DND-41 (cell line): Measurements from ENCODE around the gene CTSF.

ENCODE experiments used
- ATAC-seq: fragments of 200-7000 bp; cut with Tn5 transposase; 3 replicates; pipeline ENCODE4 v1.9.1; 2021; ENCODE audit warnings: low read depth; ENCODE audit not compliant: insufficient read depth
- DNase-seq: peaks from one replicate; pipeline ENCODE4 v3.0.0-alpha.2; 2020
- H2AFZ ChIP-seq: 2 replicates; pipeline ENCODE4 v1.6.0; 2012; ENCODE audit warnings: low read depth, low read length
- H3K27ac ChIP-seq: 2 replicates; pipeline ENCODE4 v1.5.1; 2012; ENCODE audit warnings: low read length, inconsistent platforms
- H3K27me3 ChIP-seq: fragments of 200-600 bp; sonication (generic); 2 replicates; pipeline ENCODE4 v1.6.0; 2012; ENCODE audit warnings: low read length, mild to moderate bottlenecking, inconsistent platforms; ENCODE audit not compliant: insufficient read depth, poor library complexity
- H3K36me3 ChIP-seq: 2 replicates; pipeline ENCODE4 v1.5.1; 2012; ENCODE audit warnings: low read length, inconsistent platforms; ENCODE audit not compliant: insufficient read depth
- H3K4me1 ChIP-seq: 2 replicates; pipeline ENCODE4 v1.5.1; 2012; ENCODE audit warnings: mild to moderate bottlenecking, low read length; ENCODE audit not compliant: insufficient read depth
- H3K4me2 ChIP-seq: 2 replicates; pipeline ENCODE4 v1.6.0; 2012; ENCODE audit warnings: mild to moderate bottlenecking, moderate library complexity, low read length, inconsistent platforms; ENCODE audit not compliant: insufficient read depth
- H3K4me3 ChIP-seq, 2 experiments: fragments of 200-600 bp in 1 of 2; shearing (Covaris generic) in 1 of 2; 2 replicates each; pipeline ENCODE4 v1.5.1; 2012 to 2016; ENCODE audit warnings: inconsistent platforms in 2 of 2, low read length in 2 of 2, mild to moderate bottlenecking in 2 of 2, low read depth in 1 of 2, moderate library complexity in 1 of 2
- H3K79me2 ChIP-seq: 2 replicates; pipeline ENCODE4 v1.6.0; 2012; ENCODE audit warnings: low read length, inconsistent platforms; ENCODE audit not compliant: insufficient read depth
- H3K9ac ChIP-seq: 2 replicates; pipeline ENCODE4 v1.6.0; 2012; ENCODE audit warnings: low read depth, mild to moderate bottlenecking, inconsistent platforms, low read length, moderate library complexity
- H3K9me3 ChIP-seq: 2 replicates; pipeline ENCODE4 v1.5.1; 2012; ENCODE audit warnings: low read length, moderate library complexity, mild to moderate bottlenecking, inconsistent platforms; ENCODE audit not compliant: insufficient read depth, severe bottlenecking
- H4K20me1 ChIP-seq: 2 replicates; pipeline ENCODE4 v1.6.0; 2012; ENCODE audit warnings: low read length; ENCODE audit not compliant: insufficient read depth
- EZH2 ChIP-seq: IDR thresholded peaks from 3 replicates; pipeline ENCODE4 v1.6.1; 2012; ENCODE audit warnings: borderline replicate concordance, low read depth, mild to moderate bottlenecking, moderate library complexity, low read length, inconsistent platforms; ENCODE audit not compliant: severe bottlenecking
- TF ChIP-seq, protein P1 (sequence below): IDR thresholded peaks from 2 replicates; pipeline ENCODE4 v1.5.1; 2012; ENCODE audit warnings: borderline replicate concordance, low read length, moderate library complexity, mild to moderate bottlenecking; ENCODE audit not compliant: poor library complexity, severe bottlenecking; ENCODE audit errors: extremely low read depth

CTSF gene

GRCh38 chr11:66614073-66614472 is 45.7 kb upstream of the CTSF start:
- Histone ChIP-seq H4K20me1 (peaks cover 25% of the 10 kb centered on the region), H3K79me2 (peaks cover 43% of the 10 kb centered on the region), H3K4me2 (no peak overlapping the region), H3K36me3 (peaks cover 25% of the 10 kb centered on the region), H3K9me3 (no peaks in the 10 kb centered on the region), H3K4me1 (peaks cover 28% of the 10 kb centered on the region), H3K27me3 (no peaks in the 10 kb centered on the region), H2AFZ (no peak overlapping the region), H3K4me3 (no peak overlapping the region), H3K27ac (no peak overlapping the region), H3K9ac (no peak overlapping the region)
- DNase-seq, result no peak
- TF ChIP-seq EZH2, result no peak
- TF ChIP-seq, protein P1, sequence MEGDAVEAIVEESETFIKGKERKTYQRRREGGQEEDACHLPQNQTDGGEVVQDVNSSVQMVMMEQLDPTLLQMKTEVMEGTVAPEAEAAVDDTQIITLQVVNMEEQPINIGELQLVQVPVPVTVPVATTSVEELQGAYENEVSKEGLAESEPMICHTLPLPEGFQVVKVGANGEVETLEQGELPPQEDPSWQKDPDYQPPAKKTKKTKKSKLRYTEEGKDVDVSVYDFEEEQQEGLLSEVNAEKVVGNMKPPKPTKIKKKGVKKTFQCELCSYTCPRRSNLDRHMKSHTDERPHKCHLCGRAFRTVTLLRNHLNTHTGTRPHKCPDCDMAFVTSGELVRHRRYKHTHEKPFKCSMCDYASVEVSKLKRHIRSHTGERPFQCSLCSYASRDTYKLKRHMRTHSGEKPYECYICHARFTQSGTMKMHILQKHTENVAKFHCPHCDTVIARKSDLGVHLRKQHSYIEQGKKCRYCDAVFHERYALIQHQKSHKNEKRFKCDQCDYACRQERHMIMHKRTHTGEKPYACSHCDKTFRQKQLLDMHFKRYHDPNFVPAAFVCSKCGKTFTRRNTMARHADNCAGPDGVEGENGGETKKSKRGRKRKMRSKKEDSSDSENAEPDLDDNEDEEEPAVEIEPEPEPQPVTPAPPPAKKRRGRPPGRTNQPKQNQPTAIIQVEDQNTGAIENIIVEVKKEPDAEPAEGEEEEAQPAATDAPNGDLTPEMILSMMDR, result no peak
- ATAC-seq, result no peak

DNA sequence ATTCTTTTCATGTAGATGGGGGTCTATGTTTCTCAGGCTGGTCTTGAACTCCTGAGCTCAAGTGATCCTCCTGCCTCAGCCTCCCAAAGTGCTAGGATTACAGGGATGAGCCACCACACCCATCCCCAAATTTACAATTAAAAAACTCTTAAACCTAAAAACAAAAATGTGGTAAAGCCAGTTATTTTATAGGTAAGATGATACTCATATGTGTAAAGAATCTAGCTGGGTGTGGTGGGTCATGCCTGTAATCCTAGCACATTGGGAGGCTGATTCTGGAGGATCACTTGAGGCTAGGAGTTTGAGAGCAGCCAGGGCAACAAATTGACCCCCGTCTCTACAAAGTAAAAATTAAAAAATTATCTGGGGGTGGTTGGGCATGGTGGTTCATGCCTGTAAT is 44.1 kb upstream of the CTSF start:
- TF ChIP-seq, protein P1, result no peak
- no peak for TF ChIP-seq EZH2
- H3K9me3 ChIP-seq, result no peaks in the 10 kb centered on the region
- no peak overlapping the region for H3K9ac ChIP-seq
- DNase-seq (no peak), ATAC-seq (no peak)
- peaks cover 9% of the 10 kb centered on the region for H4K20me1 ChIP-seq
- no peak overlapping the region for H3K4me2 ChIP-seq
- H2AFZ ChIP-seq, result no peak overlapping the region
- peaks cover 12% of the 10 kb centered on the region for H3K4me1 ChIP-seq
- peaks cover 9% of the 10 kb centered on the region for H3K36me3 ChIP-seq
- no peak overlapping the region for H3K27ac ChIP-seq
- H3K4me3 ChIP-seq, result no peak overlapping the region
- H3K79me2 ChIP-seq, result peaks cover 27% of the 10 kb centered on the region
- H3K27me3 ChIP-seq, result no peaks in the 10 kb centered on the region

GRCh38 chr11:66609721-66610617 is 41.6 kb upstream of the CTSF start:
- H3K9me3 ChIP-seq, result no peaks in the 10 kb centered on the region
- H3K4me1 ChIP-seq, result peaks cover 4% of the 10 kb centered on the region
- TF ChIP-seq EZH2, result no peak
- TF ChIP-seq, protein P1, result no peak
- peaks cover 4% of the 10 kb centered on the region for H3K79me2 ChIP-seq
- H3K4me3 ChIP-seq, result no peak overlapping the region
- H3K9ac ChIP-seq, result no peak overlapping the region
- H3K27ac ChIP-seq, result no peak overlapping the region
- H4K20me1 ChIP-seq, result no peaks in the 10 kb centered on the region
- H3K27me3 ChIP-seq, result no peaks in the 10 kb centered on the region
- peaks cover 9% of the 10 kb centered on the region for H3K36me3 ChIP-seq
- DNase-seq (no peak), ATAC-seq (no peak)
- no peak overlapping the region for H3K4me2 ChIP-seq
- no peak overlapping the region for H2AFZ ChIP-seq
